Myocyte (in vitro differentiated cells): ENCODE measurements around the gene ZBP1. TPM values are rescaled to one million over a fixed set of nuclear protein-coding genes. Genes with fewer than 3 reads are reported as not detected.

Experiments used
- DNase-seq: peaks from one replicate; pipeline ENCODE4 v3.0.0-alpha.2; 2012; ENCODE audit warnings: low read depth
- total RNA-seq: library from RNA; depleted of rRNA; stranded (reverse); fragments of >200 nt; gene quantifications from 2 replicates; pipeline ENCODE4 v1.2.3, GENCODE V29; 2014

The ZBP1 gene
- total RNA-seq, 1 donor from 2014 or later, result 0.29 TPM

GRCh38 chr20:57560554-57561355 is 59.5 kb downstream of the ZBP1 start, which contains the start of gene PCK1:
Gene PCK1 (plus strand): TSS chr20:57561110. CDS start chr20:57561412, 302 bp downstream.
- no peak for DNase-seq

GRCh38 chr20:57559658-57560553 is 60.3 kb downstream of the ZBP1 start:
- no peak for DNase-seq

- DNase-seq, result no peak
Measured at GRCh38 chr20:57559289-57559634, 61.0 kb downstream of the ZBP1 start.

GRCh38 chr20:57558614-57559288 is 61.5 kb downstream of the ZBP1 start:
- no peak for DNase-seq

- no peak for DNase-seq
Measured at GRCh38 chr20:57557926-57558613, 62.2 kb downstream of the ZBP1 start.

- DNase-seq, result no peak
Measured at GRCh38 chr20:57556980-57557274, 63.3 kb downstream of the ZBP1 start.

- no peak for DNase-seq
Measured at GRCh38 chr20:57555457-57556184, 64.6 kb downstream of the ZBP1 start.

Other genes with a start within 250 kb of the ZBP1 start
- 8.7 and 11.6 TPM in 2 replicates for gene RBM38, start 229.0 kb downstream of the ZBP1 start, total RNA-seq
- gene CTCFL, start 95.3 kb downstream of the ZBP1 start, total RNA-seq, result not detected in 2 replicates
- gene PCK1, start 59.3 kb downstream of the ZBP1 start, total RNA-seq, result not detected in 2 replicates
- gene PMEPA1, start 89.6 kb upstream of the ZBP1 start, total RNA-seq, result 7.4 and 8.8 TPM in 2 replicates